Lower leg skin (tissue), 4 donors: ENCODE data around the gene ZNF619. TPM values are rescaled to one million over a fixed set of nuclear protein-coding genes. Genes with fewer than 3 reads are reported as not detected.

ENCODE experiments used
- DNase-seq, 2 donors: peaks; one replicate each; pipeline ENCODE4 v3.0.0-alpha.2; 2019; ENCODE audit warnings: low spot score in 2 of 2
- H3K4me3 ChIP-seq: fragments of 200-600 bp; sonication (generic); 2 replicates; pipeline ENCODE4 v1.5.1; 2017; ENCODE audit warnings: mild to moderate bottlenecking, low read depth; ENCODE audit not compliant: poor library complexity, severe bottlenecking
- CTCF ChIP-seq, 3 donors: fragments of 450-650 bp; IDR thresholded peaks; one replicate each; pipeline ENCODE4 v1.5.1; 2016; ENCODE audit warnings: antibody characterized with exemption in 3 of 3, mild to moderate bottlenecking in 3 of 3, moderate library complexity in 2 of 3
- POLR2A ChIP-seq, 2 donors: fragments of 450-650 bp; IDR thresholded peaks; one replicate each; pipeline ENCODE4 v1.6.1; 2016 to 2017; ENCODE audit warnings: antibody characterized with exemption in 2 of 2, mild to moderate bottlenecking in 1 of 2, moderate library complexity in 1 of 2
- WGBS, 2 donors: methylation state at CpG; one replicate each; pipeline ENCODE4 v1.1.5; 2018; 5-methylcytosine and 5-hydroxymethylcytosine counted together
- intact Hi-C: fragments of 100-400 bp; cut with DNase I; formaldehyde crosslinking; loops from one replicate; pipeline ENCODE4 v1.15.0; 2023; ENCODE audit warnings: low total_unique reads
- total RNA-seq, 4 donors: library from RNA; depleted of rRNA; stranded (reverse); fragments of >200 nt; gene quantifications; one replicate each; pipeline ENCODE4 v1.1.0, GENCODE V29; 2016

ZNF619 gene
- total RNA-seq, 4 donors from 2014 or later = 4.0 to 6.0 (median 5.2) TPM

GRCh38 chr3:40511031-40511718, 34.3 kb downstream of the ZNF619 start:
- no peak for TF ChIP-seq POLR2A (IDR thresholded peaks at IDR 0.05)
- TF ChIP-seq CTCF (IDR thresholded peaks at IDR 0.05) = no peak
- intact Hi-C loops = no loop called here
- no peak overlapping the region for H3K4me3 ChIP-seq
- DNase-seq = no peak
- WGBS, 2 donors = 87 to 91% methylated on average over 1 of the region's 1 CpG

- intact Hi-C loops = no loop called here
- TF ChIP-seq POLR2A (IDR thresholded peaks at IDR 0.05) (no peak), CTCF (IDR thresholded peaks at IDR 0.05) (no peak)
- DNase-seq = no peak
- WGBS, 2 donors = 87 to 96% methylated on average over 5 of the region's 5 CpGs
- H3K4me3 ChIP-seq = no peak overlapping the region
Observed at GRCh38 chr3:40516201-40516600, 39.3 kb downstream of the ZNF619 start.

GRCh38 chr3:40518067-40518466, 41.1 kb downstream of the ZNF619 start:
- intact Hi-C loops = no loop called here
- H3K4me3 ChIP-seq = no peak overlapping the region
- WGBS, 2 donors = 88 to 94% methylated on average over 1 of the region's 1 CpG
- TF ChIP-seq POLR2A (IDR thresholded peaks at IDR 0.05) = no peak
- no peak for TF ChIP-seq CTCF (IDR thresholded peaks at IDR 0.05)
- DNase-seq = no peak

GRCh38 chr3:40518848-40519247, 41.9 kb downstream of the ZNF619 start:
- intact Hi-C loops = no loop called here
- H3K4me3 ChIP-seq = no peak overlapping the region
- 81 to 87% methylated on average over 1 of the region's 1 CpG for WGBS, 2 donors
- no peak for DNase-seq
- no peak for TF ChIP-seq POLR2A (IDR thresholded peaks at IDR 0.05)
- TF ChIP-seq CTCF (IDR thresholded peaks at IDR 0.05) = no peak

- TF ChIP-seq POLR2A (IDR thresholded peaks at IDR 0.05) (no peak), CTCF (IDR thresholded peaks at IDR 0.05) (no peak)
- intact Hi-C loops = no loop called here
- no peak overlapping the region for H3K4me3 ChIP-seq
- DNase-seq = no peak
- 81 to 95% methylated on average over 3 of the region's 3 CpGs for WGBS, 2 donors
Observed at GRCh38 chr3:40521254-40521653, 44.3 kb downstream of the ZNF619 start.

GRCh38 chr3:40523781-40524180, 46.9 kb downstream of the ZNF619 start:
- TF ChIP-seq CTCF (IDR thresholded peaks at IDR 0.05) (no peak), POLR2A (IDR thresholded peaks at IDR 0.05) (no peak)
- 40% methylated on average over 2 of the region's 2 CpGs for WGBS, 2 donors
- H3K4me3 ChIP-seq = no peak overlapping the region
- intact Hi-C loops = no loop called here
- no peak for DNase-seq
